Fibroblast of skin of right quadriceps (primary cell): ENCODE measurements around the gene NKX2-2.

Experiments used
- DNase-seq: peaks from one replicate; pipeline ENCODE4 v3.0.0-alpha.2; 2013

NKX2-2 gene

DNA sequence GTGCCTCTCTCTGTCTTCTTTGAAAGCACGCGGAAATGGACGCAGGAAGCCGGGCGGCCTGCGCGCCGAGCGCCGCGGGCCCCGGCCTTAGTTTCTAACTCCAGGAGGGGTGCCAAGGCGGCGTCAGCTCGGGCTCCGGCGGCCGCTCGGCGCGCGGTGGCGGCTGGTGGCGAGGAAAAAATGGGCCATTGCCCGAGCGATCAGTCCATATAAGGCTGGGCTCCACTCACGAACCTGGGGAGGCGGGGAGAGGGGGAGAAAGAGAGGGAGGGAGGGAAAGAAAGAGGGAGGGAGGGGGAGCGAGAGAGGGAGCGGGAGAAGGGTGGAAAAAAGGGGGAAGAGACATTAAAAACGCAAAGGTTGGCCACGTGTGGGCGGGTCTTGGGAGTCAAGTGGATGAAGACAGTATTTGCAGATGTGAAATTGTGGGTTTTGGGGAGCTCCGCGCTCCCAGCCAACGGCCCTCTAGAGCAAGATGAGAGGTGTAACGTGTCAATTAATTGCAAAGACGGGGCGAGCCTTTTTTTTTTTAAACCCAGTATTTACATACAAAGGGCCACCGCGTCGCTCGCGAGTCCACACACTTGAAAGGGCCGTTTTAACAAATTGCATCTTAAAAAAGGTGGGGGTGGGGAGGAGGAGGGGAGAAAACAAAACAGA, at the start of gene NKX2-2:
NKX2-2 (minus strand) TSS at position 184 of the 660 bp plus-strand sequence. CDS start 395 bp downstream, outside the sequence.
- DNase-seq = no peak

DNA sequence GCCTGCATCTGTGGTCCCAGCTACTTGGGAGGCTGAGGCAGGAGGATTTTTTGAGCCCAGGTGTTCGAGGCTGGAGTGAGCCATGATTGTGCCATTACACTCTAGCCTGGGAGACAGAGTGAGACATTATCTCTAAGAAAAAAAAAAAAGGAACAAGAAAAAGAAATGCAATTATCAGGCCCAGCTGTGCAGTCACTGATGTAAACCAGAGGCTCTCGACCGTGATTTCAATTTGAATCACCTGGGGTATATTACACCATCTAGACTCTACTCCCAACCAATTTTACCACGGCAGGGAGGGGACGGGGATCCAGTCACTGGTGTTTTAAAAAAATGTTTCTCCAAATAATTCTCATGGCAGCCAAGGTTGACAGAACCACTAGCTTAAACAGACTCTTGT, 48.8 kb upstream of the NKX2-2 start:
- no peak for DNase-seq

DNA sequence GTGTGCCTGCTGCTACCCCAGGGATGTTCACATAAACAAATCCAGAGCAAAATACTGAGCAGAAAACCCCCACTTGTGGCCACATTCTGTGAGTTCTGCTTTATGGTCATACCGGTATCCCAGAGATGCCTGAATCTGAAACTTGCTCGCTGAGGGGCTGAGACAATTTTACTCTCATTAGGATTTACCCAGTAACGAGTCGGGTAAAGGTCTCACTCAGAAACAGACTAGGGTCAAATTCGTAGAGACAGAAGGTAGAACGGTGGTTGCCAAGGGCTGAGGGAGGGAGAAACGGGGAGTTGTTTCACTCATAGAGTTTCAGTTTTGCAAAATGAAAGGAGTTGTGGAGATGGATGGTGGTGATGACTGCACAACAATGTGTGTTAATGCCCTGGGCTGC, 45.4 kb upstream of the NKX2-2 start:
- no peak for DNase-seq

DNA sequence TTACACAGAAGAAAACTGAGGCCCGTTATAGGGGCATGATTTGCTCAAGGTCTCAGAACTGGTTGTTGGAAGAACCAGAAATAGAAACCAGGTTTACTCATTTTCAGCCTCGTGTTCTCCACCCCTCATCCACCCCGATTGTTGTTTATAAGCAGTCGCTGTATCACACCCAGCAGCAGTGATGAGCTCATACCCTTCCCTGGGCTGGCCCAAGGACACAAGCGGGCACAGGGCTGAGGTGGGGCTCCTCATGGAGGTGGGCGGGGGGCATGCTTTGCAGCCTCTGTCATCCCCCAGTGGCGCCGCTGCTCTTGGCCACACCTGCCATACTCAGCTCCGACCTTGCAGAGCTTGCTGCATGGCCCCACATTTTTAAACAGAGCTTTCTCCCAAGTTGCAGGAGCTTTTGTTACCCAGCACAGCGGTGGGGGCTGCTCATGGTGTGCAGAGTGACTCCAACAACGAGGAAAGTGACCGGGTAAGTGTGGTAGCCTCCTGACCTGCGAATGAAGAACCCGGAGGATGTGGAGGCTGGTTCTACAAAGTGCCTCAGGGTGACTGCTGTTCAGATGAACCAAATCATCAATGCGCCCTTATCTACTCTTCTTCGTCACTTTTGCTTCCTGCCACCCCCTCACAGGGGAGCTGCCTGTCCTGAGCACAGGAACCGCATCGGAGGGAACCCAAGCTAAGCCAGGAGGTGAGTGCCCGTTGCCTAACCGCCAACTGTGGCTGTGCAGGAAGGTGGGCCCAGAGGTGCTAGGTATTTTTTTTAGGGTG, 43.6 kb upstream of the NKX2-2 start:
- DNase-seq = no peak

DNA sequence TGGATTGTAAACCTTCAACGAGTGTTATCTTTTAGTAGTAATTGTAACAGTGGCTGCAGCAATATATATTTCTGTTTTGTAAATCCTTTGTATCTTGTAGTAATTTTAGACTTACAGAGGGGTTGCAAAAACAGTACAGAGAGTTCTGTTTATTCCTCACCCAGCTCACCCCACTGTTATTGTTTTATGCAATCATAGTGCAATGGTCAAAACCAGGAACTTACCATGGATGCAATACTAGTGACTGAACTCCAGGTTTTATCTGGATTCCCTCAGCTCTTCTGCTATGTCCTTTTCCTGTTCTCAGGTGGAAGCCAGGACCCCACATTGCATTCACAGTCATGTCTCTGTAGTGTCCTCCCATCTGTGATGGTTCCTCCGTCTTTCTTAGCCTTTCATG, 42.5 kb upstream of the NKX2-2 start:
- DNase-seq = no peak

DNA sequence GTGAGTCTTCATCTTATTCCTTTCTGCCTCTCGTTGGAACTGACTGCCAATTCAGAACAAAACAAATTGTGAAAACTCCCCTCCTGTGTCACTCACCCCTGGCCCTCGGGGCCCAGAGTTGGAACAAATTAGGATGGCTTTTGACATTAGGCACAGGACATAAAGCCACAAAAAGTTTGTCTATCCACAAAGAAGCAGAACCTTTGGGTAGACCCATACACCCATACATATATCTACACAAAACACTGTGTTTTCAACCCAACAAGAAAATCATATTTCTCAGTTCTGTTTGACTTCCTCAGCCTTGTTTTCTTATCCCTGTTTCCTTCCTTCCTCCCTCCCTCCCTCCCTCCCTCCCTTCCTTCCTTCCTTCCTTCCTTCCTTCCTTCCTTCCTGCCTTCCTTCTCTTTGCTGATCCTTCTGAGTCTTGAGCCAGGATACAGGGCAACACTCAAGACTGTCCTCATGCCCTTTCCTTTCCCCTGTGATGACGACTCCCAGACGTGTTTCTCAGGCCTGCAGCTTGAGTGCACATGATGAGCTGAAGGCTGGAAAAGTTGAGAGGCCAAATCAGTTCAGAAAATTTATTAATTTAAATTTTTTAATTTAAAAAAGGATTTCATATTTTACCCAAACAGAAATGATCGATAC, 41.7 kb upstream of the NKX2-2 start:
- DNase-seq = no peak

GRCh38 chr20:21554985-21555384, 41.1 kb upstream of the NKX2-2 start:
- no peak for DNase-seq

GRCh38 chr20:21554376-21554890, 40.6 kb upstream of the NKX2-2 start:
- no peak for DNase-seq

GRCh38 chr20:21550587-21550986, 36.7 kb upstream of the NKX2-2 start:
- no peak for DNase-seq

GRCh38 chr20:21548390-21549035, 34.6 kb upstream of the NKX2-2 start:
- no peak for DNase-seq

- no peak for DNase-seq
These were observed 32.5 kb upstream of the NKX2-2 start for GRCh38 chr20:21546355-21546754.

DNA sequence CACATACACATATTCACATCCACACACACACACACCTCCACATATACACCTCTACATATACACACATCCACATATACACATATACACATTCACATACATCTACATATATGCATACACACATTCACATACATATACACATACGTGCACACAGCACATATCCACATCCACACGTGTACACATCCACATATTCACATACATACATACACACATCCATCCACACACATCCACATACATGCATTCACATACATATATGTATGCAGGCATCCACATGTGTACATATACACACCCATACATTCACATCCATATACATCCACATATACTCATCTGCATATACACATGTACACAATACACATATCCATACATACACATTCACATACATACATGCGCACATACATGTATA, 25.6 kb upstream of the NKX2-2 start:
- no peak for DNase-seq

- DNase-seq = no peak
These were observed 21.0 kb upstream of the NKX2-2 start for GRCh38 chr20:21534886-21535285.

GRCh38 chr20:21534453-21534852, 20.6 kb upstream of the NKX2-2 start:
- DNase-seq = no peak

DNA sequence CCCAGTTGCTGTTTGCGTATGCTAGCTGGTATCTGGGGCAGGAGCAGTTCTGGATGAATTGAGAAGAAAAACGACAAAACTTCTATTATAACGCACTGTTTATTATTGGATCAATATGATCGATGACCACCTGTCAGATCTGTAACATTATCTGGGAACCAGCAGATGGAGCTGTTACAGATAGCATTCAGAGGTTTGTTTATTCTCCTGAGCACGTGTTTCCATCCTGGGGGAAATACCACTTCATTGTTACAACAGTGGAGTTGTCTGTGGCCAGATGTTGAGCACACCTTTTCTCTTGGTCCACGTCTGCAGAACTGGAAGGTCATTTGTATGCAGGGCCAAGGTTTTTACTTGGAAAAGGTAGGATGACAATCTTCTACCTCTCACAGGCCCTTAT, 16.0 kb upstream of the NKX2-2 start:
- no peak for DNase-seq

DNA sequence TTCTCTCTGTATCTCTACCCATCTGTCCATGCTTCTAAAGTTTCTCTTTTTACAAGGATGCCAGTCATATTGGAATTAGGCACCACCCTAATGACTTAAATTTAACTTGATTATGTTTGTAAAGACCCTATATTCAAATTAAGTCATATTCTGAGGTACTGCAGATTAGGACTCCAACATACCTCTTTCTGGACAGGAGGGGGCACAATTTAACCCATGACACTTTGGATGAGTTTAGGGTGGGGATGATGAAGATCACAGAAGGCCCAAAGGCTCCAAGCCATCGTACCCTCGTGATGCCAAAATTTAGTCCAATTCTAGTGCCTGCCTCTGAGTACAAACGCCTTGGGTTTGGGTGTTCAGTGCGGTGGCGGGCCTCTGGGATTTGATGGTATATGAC, 15.0 kb upstream of the NKX2-2 start:
- DNase-seq = no peak

GRCh38 chr20:21527908-21528307, 14.0 kb upstream of the NKX2-2 start:
- DNase-seq = no peak

DNA sequence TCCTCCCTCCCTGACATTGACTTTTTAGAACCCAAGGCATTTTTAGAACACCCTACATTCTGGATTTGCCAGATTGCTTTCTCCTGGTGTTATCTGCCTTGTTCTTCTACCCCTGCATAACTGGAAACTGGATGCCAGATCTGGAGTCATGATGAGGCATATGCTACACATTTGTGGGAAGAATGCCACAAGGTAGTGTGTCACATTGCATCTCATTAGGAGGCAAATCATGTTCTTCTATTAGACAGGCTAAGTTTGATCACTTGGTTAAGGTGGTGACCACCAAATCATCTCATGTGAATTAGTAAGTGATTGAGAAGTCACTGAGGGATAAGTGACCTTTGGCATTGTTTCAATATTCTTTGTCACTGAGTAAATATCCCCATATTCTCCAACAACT, 12.9 kb upstream of the NKX2-2 start:
- DNase-seq = no peak

GRCh38 chr20:21523895-21524294, 10.0 kb upstream of the NKX2-2 start:
- DNase-seq = no peak

DNA sequence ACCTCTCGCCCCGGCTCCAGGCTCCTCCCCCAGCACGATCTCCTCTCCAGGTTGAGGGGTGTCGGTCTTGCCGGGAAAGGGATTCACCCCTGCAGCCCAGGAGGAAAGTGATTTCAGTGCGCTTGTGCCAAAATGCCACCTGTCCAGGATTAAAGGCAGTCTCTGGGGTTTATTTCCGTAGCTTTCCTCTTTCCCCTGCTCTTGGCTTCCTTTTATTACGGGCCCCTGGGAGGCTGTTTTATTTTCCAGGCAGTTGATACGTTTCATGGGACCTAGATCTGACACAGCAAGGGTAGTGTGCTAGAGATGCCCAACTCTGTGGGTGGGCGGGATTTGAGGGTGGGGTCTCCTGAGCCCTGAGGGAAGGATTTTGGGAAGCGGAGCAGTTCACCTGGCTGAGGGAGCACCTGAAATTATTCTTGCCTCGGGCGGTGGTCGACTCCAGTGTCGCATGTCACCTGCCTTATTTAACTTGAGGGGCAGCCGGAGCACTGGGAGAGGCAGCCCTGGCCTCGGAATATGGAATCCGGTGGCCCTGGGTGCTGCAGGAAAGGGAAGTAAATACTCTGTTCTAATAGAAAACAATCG, 9.5 kb upstream of the NKX2-2 start:
- DNase-seq = no peak

- DNase-seq = no peak
These were observed 8.8 kb upstream of the NKX2-2 start for GRCh38 chr20:21522481-21523280.
